Suprapubic skin (tissue), 4 donors: ENCODE results near the gene MORC4. TPM values are rescaled to one million over a fixed set of nuclear protein-coding genes. Genes with fewer than 3 reads are reported as not detected.

ENCODE experiments used
- DNase-seq, 2 donors: peaks; one replicate each; pipeline ENCODE4 v3.0.0-alpha.2; 2019; ENCODE audit warnings: low spot score in 2 of 2
- H3K27ac ChIP-seq: fragments of 200-600 bp; sonication (generic); one replicate; pipeline ENCODE4 v1.5.1; 2019
- H3K27me3 ChIP-seq: fragments of 200-600 bp; sonication (generic); one replicate; pipeline ENCODE4 v1.5.1; 2019
- H3K36me3 ChIP-seq: fragments of 200-600 bp; sonication (generic); one replicate; pipeline ENCODE4 v1.5.1; 2019
- H3K4me1 ChIP-seq: fragments of 200-600 bp; sonication (generic); one replicate; pipeline ENCODE4 v1.5.1; 2019
- H3K4me3 ChIP-seq: fragments of 200-600 bp; sonication (generic); one replicate; pipeline ENCODE4 v1.5.1; 2019; ENCODE audit warnings: mild to moderate bottlenecking
- H3K9me3 ChIP-seq: fragments of 200-600 bp; sonication (generic); one replicate; pipeline ENCODE4 v1.5.1; 2019
- EP300 ChIP-seq: sonication (generic); formaldehyde crosslinking; IDR thresholded peaks from one replicate; pipeline ENCODE4 v1.6.1; 2017; ENCODE audit warnings: antibody characterized with exemption
- POLR2A ChIP-seq, 2 donors: fragments of 450-650 bp; IDR thresholded peaks; one replicate each; pipeline ENCODE4 v1.6.1; 2017; ENCODE audit warnings: antibody characterized with exemption in 2 of 2, mild to moderate bottlenecking in 2 of 2, moderate library complexity in 2 of 2
- POLR2AphosphoS5 ChIP-seq, 3 donors: sonication (generic); formaldehyde crosslinking; IDR thresholded peaks; one replicate each; pipeline ENCODE4 v1.6.1; 2017; ENCODE audit warnings: antibody characterized with exemption in 3 of 3
- WGBS: methylation state at CpG from one replicate; pipeline ENCODE4 v1.1.5; 2018; 5-methylcytosine and 5-hydroxymethylcytosine counted together
- total RNA-seq, 4 donors: library from RNA; depleted of rRNA; stranded (reverse); fragments of >200 nt; gene quantifications; one replicate each; pipeline ENCODE4 v1.1.0, GENCODE V29; 2016
- TF ChIP-seq, protein P1 (sequence below), 2 donors: fragments of 200-600 bp in 1 of 2; fragments of 450-650 bp in 1 of 2; sonication (generic) in 1 of 2; IDR thresholded peaks; one replicate each; pipeline ENCODE4 v1.5.1; 2016 to 2019; ENCODE audit warnings: antibody characterized with exemption in 2 of 2, mild to moderate bottlenecking in 1 of 2, moderate library complexity in 1 of 2

The MORC4 gene
- total RNA-seq, 4 donors from 2014 or later, result 17.4 to 33.2 (median 24.9) TPM

DNA sequence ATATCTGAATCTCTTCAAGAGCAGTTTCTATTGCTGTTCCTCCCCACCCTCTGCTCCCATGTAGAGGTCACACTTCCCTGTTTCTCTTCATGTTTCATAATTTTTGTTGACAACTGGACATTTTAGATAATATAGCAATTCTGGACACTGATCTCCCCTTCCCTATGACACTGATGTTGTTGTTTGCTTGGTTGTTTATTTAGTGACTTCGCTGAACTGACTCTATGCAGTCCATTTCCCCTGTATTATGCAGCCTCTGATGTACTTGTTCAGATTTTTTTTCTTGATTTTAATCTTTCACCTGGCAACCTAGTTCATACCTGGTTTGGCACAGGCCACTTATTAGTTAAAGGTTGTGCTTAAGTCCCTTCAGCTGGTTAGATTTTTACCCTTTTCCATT, 50.6 kb downstream of the MORC4 start:
- TF ChIP-seq POLR2AphosphoS5 (IDR thresholded peaks at IDR 0.05) (no peak), EP300 (no peak), POLR2A (IDR thresholded peaks at IDR 0.05) (no peak)
- TF ChIP-seq, protein P1, sequence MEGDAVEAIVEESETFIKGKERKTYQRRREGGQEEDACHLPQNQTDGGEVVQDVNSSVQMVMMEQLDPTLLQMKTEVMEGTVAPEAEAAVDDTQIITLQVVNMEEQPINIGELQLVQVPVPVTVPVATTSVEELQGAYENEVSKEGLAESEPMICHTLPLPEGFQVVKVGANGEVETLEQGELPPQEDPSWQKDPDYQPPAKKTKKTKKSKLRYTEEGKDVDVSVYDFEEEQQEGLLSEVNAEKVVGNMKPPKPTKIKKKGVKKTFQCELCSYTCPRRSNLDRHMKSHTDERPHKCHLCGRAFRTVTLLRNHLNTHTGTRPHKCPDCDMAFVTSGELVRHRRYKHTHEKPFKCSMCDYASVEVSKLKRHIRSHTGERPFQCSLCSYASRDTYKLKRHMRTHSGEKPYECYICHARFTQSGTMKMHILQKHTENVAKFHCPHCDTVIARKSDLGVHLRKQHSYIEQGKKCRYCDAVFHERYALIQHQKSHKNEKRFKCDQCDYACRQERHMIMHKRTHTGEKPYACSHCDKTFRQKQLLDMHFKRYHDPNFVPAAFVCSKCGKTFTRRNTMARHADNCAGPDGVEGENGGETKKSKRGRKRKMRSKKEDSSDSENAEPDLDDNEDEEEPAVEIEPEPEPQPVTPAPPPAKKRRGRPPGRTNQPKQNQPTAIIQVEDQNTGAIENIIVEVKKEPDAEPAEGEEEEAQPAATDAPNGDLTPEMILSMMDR (IDR thresholded peaks at IDR 0.05), result no peak

DNA sequence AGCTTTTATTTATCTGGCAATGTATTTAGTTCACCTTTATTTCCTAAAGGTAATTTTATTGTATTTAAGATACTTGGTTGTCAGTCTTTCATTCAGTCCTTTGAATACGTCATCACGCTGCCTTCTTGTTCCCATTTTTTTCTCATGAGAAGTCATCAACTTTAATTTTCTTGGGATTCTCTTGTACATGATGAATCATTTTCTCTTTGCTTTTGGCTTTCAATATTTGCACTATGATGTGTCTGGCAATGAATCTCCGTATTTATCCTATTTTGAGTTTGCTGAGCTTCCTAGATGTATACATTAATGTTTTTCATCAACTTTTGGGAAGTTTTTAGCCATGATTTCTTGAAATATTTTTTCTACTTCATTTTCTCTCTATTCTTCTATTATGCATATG, 51.4 kb downstream of the MORC4 start:
- Histone ChIP-seq H3K9me3 (no peaks in the 10 kb centered on the region), H3K27me3 (no peaks in the 10 kb centered on the region), H3K4me1 (no peaks in the 10 kb centered on the region), H3K4me3 (no peak overlapping the region), H3K27ac (no peak overlapping the region), H3K36me3 (no peaks in the 10 kb centered on the region)
- TF ChIP-seq POLR2AphosphoS5 (IDR thresholded peaks at IDR 0.05), result no peak
- TF ChIP-seq EP300, result no peak
- TF ChIP-seq, protein P1 (IDR thresholded peaks at IDR 0.05), result no peak
- no peak for TF ChIP-seq POLR2A (IDR thresholded peaks at IDR 0.05)
- 78% methylated on average over 3 of the region's 3 CpGs for WGBS
- no peak for DNase-seq

More for the DNA sequence above, 50.6 kb downstream of the MORC4 start:
- Histone ChIP-seq H3K9me3 (no peaks in the 10 kb centered on the region), H3K27me3 (no peaks in the 10 kb centered on the region), H3K27ac (no peak overlapping the region), H3K36me3 (peaks cover 3% of the 10 kb centered on the region), H3K4me1 (no peaks in the 10 kb centered on the region), H3K4me3 (no peak overlapping the region)
- DNase-seq, result no peak
- WGBS, result 58% methylated on average over 1 of the region's 1 CpG

DNA sequence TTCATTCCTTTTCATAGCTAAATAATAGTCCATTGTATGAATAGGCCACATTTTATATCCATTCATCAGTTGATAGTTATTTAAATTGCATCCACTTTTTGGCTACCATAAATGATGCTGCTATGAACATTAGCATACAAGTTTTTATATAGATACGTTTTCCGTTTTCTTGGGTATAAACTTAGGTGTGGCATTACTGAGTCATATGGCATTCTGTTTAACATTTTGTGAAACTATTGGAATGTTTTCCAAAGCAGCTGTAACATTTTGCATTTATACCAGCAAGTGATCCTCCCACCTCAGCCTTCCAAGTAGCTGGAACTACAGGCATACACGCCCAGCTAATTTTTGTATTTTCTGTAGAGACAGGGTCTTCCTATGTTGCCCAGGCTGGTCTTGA, 53.5 kb downstream of the MORC4 start:
- no peak for TF ChIP-seq EP300
- Histone ChIP-seq H3K27me3 (no peaks in the 10 kb centered on the region), H3K27ac (no peak overlapping the region), H3K4me1 (no peaks in the 10 kb centered on the region), H3K9me3 (no peaks in the 10 kb centered on the region), H3K36me3 (peaks cover 12% of the 10 kb centered on the region), H3K4me3 (no peak overlapping the region)
- WGBS, result 76% methylated on average over 3 of the region's 3 CpGs
- DNase-seq, result no peak

DNA sequence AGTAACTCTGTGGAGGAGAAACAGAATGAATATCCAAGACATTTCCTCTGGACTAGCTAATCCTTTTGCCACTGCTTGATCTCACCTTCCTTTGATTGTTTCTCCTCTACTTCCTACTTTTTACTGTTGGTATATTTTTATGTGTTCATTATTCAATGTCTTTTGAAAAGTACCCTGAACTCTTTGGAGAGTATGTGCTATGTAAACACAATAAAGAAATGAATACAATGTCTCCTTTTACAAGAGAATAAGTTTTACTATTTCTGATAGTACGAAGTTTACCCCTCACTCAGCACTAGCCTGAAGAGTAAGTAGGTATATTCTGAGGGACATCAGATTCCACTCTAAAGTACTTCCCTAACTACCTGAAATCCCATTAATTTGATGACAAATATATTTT, 59.9 kb downstream of the MORC4 start:
- no peak for DNase-seq
- H3K27me3 ChIP-seq, result no peaks in the 10 kb centered on the region
- TF ChIP-seq POLR2AphosphoS5 (IDR thresholded peaks at IDR 0.05), result no peak
- TF ChIP-seq EP300, result no peak
- TF ChIP-seq, protein P1 (IDR thresholded peaks at IDR 0.05), result no peak
- TF ChIP-seq POLR2A (IDR thresholded peaks at IDR 0.05), result no peak
- no peak overlapping the region for H3K27ac ChIP-seq
- H3K4me3 ChIP-seq, result no peak overlapping the region
- H3K9me3 ChIP-seq, result no peaks in the 10 kb centered on the region
- WGBS, result 76% methylated on average over 1 of the region's 1 CpG
- no peaks in the 10 kb centered on the region for H3K4me1 ChIP-seq
- H3K36me3 ChIP-seq, result peaks cover 15% of the 10 kb centered on the region

DNA sequence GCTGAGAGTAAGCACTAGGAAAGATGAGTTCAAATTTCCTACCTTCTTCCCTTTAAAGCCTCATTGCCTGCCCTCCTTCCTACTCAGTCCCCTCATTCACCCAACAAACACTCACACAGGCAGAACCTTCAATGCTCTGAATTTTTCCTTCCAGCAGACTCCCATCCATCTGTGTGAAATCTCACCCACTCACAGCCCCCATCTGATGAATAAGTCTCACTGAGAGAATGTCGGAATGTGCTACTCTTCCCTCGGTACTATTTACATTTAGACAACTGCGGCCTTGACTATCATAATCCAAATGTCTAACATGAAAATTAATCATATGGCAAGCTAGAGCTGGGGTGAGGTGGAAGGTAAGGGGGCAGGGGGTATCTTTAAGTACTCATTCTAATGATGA, 60.4 kb downstream of the MORC4 start:
- H3K9me3 ChIP-seq, result no peaks in the 10 kb centered on the region
- 86% methylated on average over 3 of the region's 3 CpGs for WGBS
- H3K27me3 ChIP-seq, result no peaks in the 10 kb centered on the region
- H3K4me3 ChIP-seq, result no peak overlapping the region
- no peaks in the 10 kb centered on the region for H3K4me1 ChIP-seq
- H3K27ac ChIP-seq, result no peak overlapping the region
- H3K36me3 ChIP-seq, result peaks cover 15% of the 10 kb centered on the region
- TF ChIP-seq POLR2A (IDR thresholded peaks at IDR 0.05), result no peak
- TF ChIP-seq POLR2AphosphoS5 (IDR thresholded peaks at IDR 0.05), result no peak
- TF ChIP-seq, protein P1 (IDR thresholded peaks at IDR 0.05), result no peak
- no peak for TF ChIP-seq EP300
- no peak for DNase-seq

DNA sequence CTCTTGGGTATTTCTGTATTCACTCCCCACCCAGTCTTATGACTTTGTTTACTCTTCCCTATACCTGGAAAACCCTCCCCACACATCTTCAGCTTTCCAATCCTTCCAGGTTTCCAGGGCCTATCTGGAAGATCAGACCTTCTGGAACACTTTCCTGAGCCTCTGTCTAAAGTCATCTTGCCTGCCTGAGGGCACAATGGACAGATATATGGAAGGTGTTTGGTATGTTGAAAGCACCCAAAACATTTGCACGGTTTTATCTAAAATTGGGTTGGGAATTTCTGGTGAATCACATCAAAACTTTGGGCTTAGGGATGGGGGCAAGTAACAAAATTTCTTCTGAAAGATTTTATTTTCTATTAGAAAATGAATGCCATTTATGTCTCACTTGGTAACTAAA, 63.8 kb downstream of the MORC4 start:
- WGBS, result 32% methylated on average over 1 of the region's 1 CpG
- Histone ChIP-seq H3K27me3 (no peaks in the 10 kb centered on the region), H3K36me3 (peaks cover under 1% of the 10 kb centered on the region), H3K4me1 (no peaks in the 10 kb centered on the region), H3K9me3 (no peaks in the 10 kb centered on the region), H3K4me3 (no peak overlapping the region), H3K27ac (no peak overlapping the region)
- TF ChIP-seq EP300, result no peak
- no peak for TF ChIP-seq POLR2A (IDR thresholded peaks at IDR 0.05)
- TF ChIP-seq POLR2AphosphoS5 (IDR thresholded peaks at IDR 0.05), result no peak
- TF ChIP-seq, protein P1 (IDR thresholded peaks at IDR 0.05), result no peak
- no peak for DNase-seq
